ENCODE data around the gene WBP1L.

Gene WBP1L

GRCh38 chr10:102765336-102765735, 21.6 kb downstream of the WBP1L start:
- no peak for DNase-seq (ENCODE audit: low read depth)
- H3K4me3 ChIP-seq (ENCODE audit: low read length): no peak overlapping the region
- TF ChIP-seq CTCF (conservative IDR thresholded peaks at IDR 0.05; ENCODE audit: low read length): no peak

- no peak for DNase-seq (ENCODE audit: low read depth)
- H3K4me3 ChIP-seq (ENCODE audit: low read length): no peak overlapping the region
- TF ChIP-seq CTCF (conservative IDR thresholded peaks at IDR 0.05; ENCODE audit: low read length): no peak
These were observed 23.8 kb downstream of the WBP1L start for GRCh38 chr10:102767428-102768160.

GRCh38 chr10:102769375-102770107, 25.8 kb downstream of the WBP1L start:
- no peak overlapping the region for H3K4me3 ChIP-seq (ENCODE audit: low read length)
- DNase-seq (ENCODE audit: low read depth): no peak
- no peak for TF ChIP-seq CTCF (conservative IDR thresholded peaks at IDR 0.05; ENCODE audit: low read length)

DNA sequence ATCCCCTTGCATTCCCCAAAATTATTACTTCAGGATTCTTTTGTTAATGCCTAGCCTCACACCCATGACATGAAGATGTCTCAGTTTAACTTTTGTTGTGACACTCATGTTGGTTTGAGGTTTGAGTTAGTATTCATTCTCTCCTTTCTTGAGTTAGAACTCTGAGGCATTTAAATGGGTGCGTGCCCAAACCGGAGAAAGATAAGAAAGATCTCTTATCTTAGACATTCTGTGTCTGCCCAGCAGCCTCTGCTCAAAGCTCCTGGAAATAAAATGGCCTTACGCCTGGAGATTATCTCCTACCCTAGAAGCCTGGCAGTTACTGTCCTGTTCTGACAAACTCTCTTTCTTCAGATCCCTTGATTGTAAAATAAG, 26.3 kb downstream of the WBP1L start:
- no peak for DNase-seq (ENCODE audit: low read depth)
- TF ChIP-seq CTCF (conservative IDR thresholded peaks at IDR 0.05; ENCODE audit: low read length): no peak
- H3K4me3 ChIP-seq (ENCODE audit: low read length): no peak overlapping the region

DNA sequence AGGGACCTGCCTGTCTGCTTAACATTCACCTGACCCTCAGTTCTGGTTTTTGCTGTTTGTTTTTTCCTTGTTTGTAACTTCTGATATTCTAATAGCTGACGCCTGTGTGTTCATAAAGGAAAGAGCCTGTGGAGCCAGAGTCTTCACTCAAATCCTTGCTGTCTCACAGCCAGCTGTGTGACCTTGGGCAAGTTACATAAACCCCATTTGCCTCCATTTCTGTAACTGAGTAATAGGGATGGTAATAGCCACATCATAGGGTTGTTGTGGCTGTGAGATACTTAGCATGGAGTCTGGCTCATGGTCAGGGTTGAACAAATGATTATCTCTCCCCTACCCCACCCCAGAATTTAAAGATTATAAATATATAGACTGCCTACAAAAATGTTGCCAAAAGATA, 27.0 kb downstream of the WBP1L start:
- H3K4me3 ChIP-seq (ENCODE audit: low read length): no peak overlapping the region
- DNase-seq (ENCODE audit: low read depth): peak; percentile 44
- TF ChIP-seq CTCF (conservative IDR thresholded peaks at IDR 0.05; ENCODE audit: low read length): no peak

DNA sequence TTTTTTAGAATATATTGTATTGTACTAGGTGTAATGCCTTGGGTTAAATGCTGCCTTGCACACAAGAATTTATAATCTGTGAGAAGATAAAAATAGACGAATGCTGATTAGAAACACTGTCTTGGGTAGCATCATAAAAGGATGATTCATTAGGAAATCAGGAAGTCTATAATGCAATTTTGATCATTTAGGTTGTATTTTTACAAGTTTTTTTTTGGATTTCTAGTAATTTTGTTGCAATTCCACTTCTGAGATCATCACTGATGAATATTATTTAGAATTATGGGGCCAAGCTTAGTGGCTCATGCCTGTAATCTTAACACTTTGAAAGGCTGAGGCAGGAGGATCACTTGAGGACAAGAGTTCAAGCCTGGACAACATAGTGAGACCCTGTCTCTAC, 29.6 kb downstream of the WBP1L start:
- TF ChIP-seq CTCF (conservative IDR thresholded peaks at IDR 0.05; ENCODE audit: low read length): no peak

DNA sequence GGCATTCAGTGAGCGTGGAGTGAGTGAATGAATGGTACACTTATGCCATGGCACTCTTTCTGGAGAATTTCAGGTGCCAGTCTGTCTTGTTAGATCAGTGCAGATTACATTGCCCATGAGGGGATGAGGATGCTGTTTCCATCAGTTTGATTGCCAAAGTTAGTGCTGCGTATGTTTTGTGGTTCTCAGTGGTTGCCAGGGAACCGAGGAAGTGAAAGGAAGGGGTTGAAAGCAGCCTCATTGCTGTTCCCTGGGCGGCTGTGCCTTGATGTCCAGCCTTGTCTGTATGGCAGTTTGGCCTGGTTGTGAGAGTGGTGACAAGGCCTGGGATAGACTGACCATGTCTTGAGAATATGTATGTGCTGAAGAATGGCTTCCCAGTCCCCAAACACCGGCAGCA, 30.2 kb downstream of the WBP1L start:
- H3K4me3 ChIP-seq (ENCODE audit: low read length): no peak overlapping the region
- TF ChIP-seq CTCF (conservative IDR thresholded peaks at IDR 0.05; ENCODE audit: low read length): no peak
- DNase-seq (ENCODE audit: low read depth): peak; percentile 39

More for the DNA sequence above, 29.6 kb downstream of the WBP1L start:
- H3K4me3 ChIP-seq (ENCODE audit: low read length): no peak overlapping the region
- peak; percentile 33 for DNase-seq (ENCODE audit: low read depth)
